Bronchus fibroblast of lung (primary cell): ENCODE measurements around the gene SPIC. TPM values are rescaled to one million over a fixed set of nuclear protein-coding genes. Genes with fewer than 3 reads are reported as not detected.

Source experiments
- total RNA-seq: library from RNA; depleted of rRNA; stranded (reverse); fragments of >200 nt; gene quantifications from 2 replicates; pipeline ENCODE4 v1.2.3, GENCODE V29; 2015

SPIC gene
- total RNA-seq = not detected in 2 replicates

GRCh38 chr12:101474711-101475386 is at the start of gene SPIC:
SPIC (plus strand) TSS chr12:101475336; CDS start chr12:101476905, 1,569 bp downstream.

Other genes starting within 250 kb of the SPIC start
- gene UTP20, start 195.2 kb upstream of the SPIC start, total RNA-seq = 10.1 and 11.1 TPM in 2 replicates
- 53.3 and 59.5 TPM in 2 replicates for gene ARL1, start 67.6 kb upstream of the SPIC start, total RNA-seq
- gene MYBPC1, start 119.6 kb downstream of the SPIC start, total RNA-seq = not detected in 2 replicates
- gene CHPT1, start 222.3 kb downstream of the SPIC start, total RNA-seq = 29.7 and 39.0 TPM in 2 replicates